Measurements from ENCODE around the gene PLAC8. TPM values are rescaled to one million over a fixed set of nuclear protein-coding genes. Genes with fewer than 3 reads are reported as not detected.
"Not testable (repeated sequence)": the region's sequence is repeated elsewhere in the genome, so short reads cannot be mapped to it uniquely, and the experiment has no call there.

Gene PLAC8
- polyA plus RNA-seq, 3 donors from 2014 or later = 1,450 to 1,724 (median 1,466) TPM

GRCh38 chr4:83110223-83110945 lies 4.1 kb downstream of the PLAC8 start:
- H3K27me3 Mint-ChIP-seq (ENCODE audit: low read depth in 3 of 3) = peaks cover 13 to 53% (median 49%) of the 10 kb centered on the region in 3 donors
- peaks cover 44 to 62% of the 10 kb centered on the region in 2 donors for H3K4me1 Mint-ChIP-seq
- peak overlapping the region; percentile 88 to 98 (median 98) for H3K27ac Mint-ChIP-seq
- H3K36me3 Mint-ChIP-seq = peaks cover 43 to 68% (median 46%) of the 10 kb centered on the region in 3 donors
- peak; percentile 87 to 88 (median 88) for DNase-seq
- no peaks in the 10 kb centered on the region for H3K9me3 Mint-ChIP-seq
- H3K4me3 Mint-ChIP-seq = peak overlapping the region; percentile 95 to 100 (median 98)

- peaks cover 51 to 75% (median 53%) of the 10 kb centered on the region in 3 donors for H3K36me3 Mint-ChIP-seq
Measured at GRCh38 chr4:83109480-83110222, 4.9 kb downstream of the PLAC8 start.

GRCh38 chr4:83108101-83108861 lies 6.2 kb downstream of the PLAC8 start:
- peaks cover 10 to 50% (median 46%) of the 10 kb centered on the region in 3 donors for H3K27me3 Mint-ChIP-seq (ENCODE audit: low read depth in 3 of 3)
- no peaks in the 10 kb centered on the region for H3K9me3 Mint-ChIP-seq
- H3K4me1 Mint-ChIP-seq = peaks cover 56 to 74% of the 10 kb centered on the region in 2 donors
- DNase-seq = peak; percentile 48 to 50 (median 50)
- peak overlapping the region; percentile 88 to 99 (median 98) for H3K27ac Mint-ChIP-seq
- peak overlapping the region; percentile 98 to 100 (median 100) for H3K4me3 Mint-ChIP-seq
- peaks cover 53 to 78% (median 58%) of the 10 kb centered on the region in 3 donors for H3K36me3 Mint-ChIP-seq

More at GRCh38 chr4:83109480-83110222, 4.9 kb downstream of the PLAC8 start:
- Mint-ChIP-seq H3K4me1 (peaks cover 44 to 62% of the 10 kb centered on the region in 2 donors), H3K27ac (peak overlapping the region; percentile 88 to 99 (median 98)), H3K4me3 (peak overlapping the region; percentile 98 to 100 (median 100)), H3K9me3 (no peaks in the 10 kb centered on the region), H3K27me3 (ENCODE audit: low read depth in 3 of 3) (peaks cover 13 to 57% (median 49%) of the 10 kb centered on the region in 3 donors)
- peak; percentile 62 to 70 (median 69) for DNase-seq

GRCh38 chr4:83107631-83108030 lies 6.9 kb downstream of the PLAC8 start:
- peak overlapping the region; percentile 88 to 93 (median 91) for H3K27ac Mint-ChIP-seq
- H3K36me3 Mint-ChIP-seq = peaks cover 52 to 76% (median 59%) of the 10 kb centered on the region in 3 donors
- peaks cover 9 to 48% (median 44%) of the 10 kb centered on the region in 3 donors for H3K27me3 Mint-ChIP-seq (ENCODE audit: low read depth in 3 of 3)
- DNase-seq = peak in 2 of 3 donors; percentile 45
- peaks cover 62 to 76% of the 10 kb centered on the region in 2 donors for H3K4me1 Mint-ChIP-seq
- H3K9me3 Mint-ChIP-seq = no peaks in the 10 kb centered on the region
- H3K4me3 Mint-ChIP-seq = peak overlapping the region; percentile 81 to 100 (median 100)

GRCh38 chr4:83104991-83105390 lies 9.5 kb downstream of the PLAC8 start:
- Mint-ChIP-seq H3K27ac (peak overlapping the region; percentile 79 to 96 (median 91)), H3K27me3 (ENCODE audit: low read depth in 3 of 3) (peaks cover 5 to 44% (median 33%) of the 10 kb centered on the region in 3 donors), H3K4me3 (peak overlapping the region; percentile 69 to 100 (median 76)), H3K36me3 (peaks cover 53 to 80% (median 64%) of the 10 kb centered on the region in 3 donors), H3K9me3 (no peaks in the 10 kb centered on the region), H3K4me1 (peaks cover 81 to 87% of the 10 kb centered on the region in 2 donors)
- DNase-seq = no peak

GRCh38 chr4:83096397-83096796 lies 18.1 kb downstream of the PLAC8 start:
- peak overlapping the region; percentile 77 to 92 (median 88) for H3K27ac Mint-ChIP-seq
- peak overlapping the region; percentile 60 to 71 (median 65) for H3K4me3 Mint-ChIP-seq
- H3K4me1 Mint-ChIP-seq = peaks cover 88 to 100% of the 10 kb centered on the region in 2 donors
- peaks cover 60 to 93% (median 70%) of the 10 kb centered on the region in 3 donors for H3K36me3 Mint-ChIP-seq
- no peaks in the 10 kb centered on the region for H3K9me3 Mint-ChIP-seq
- no peak for DNase-seq
- peaks cover 2 to 18% (median 2%) of the 10 kb centered on the region in 3 donors for H3K27me3 Mint-ChIP-seq (ENCODE audit: low read depth in 3 of 3)

- Mint-ChIP-seq H3K27me3 (ENCODE audit: low read depth in 3 of 3) (peaks cover 0 to 12% (median 2%) of the 10 kb centered on the region in 3 donors), H3K4me1 (peaks cover 80 to 99% of the 10 kb centered on the region in 2 donors), H3K36me3 (peaks cover 50 to 92% (median 74%) of the 10 kb centered on the region in 3 donors), H3K4me3 (peak overlapping the region; percentile 0 to 36 (median 15)), H3K9me3 (no peaks in the 10 kb centered on the region), H3K27ac (peak overlapping the region; percentile 79 to 88 (median 86))
- DNase-seq = no peak
Measured at GRCh38 chr4:83093060-83093640, 21.4 kb downstream of the PLAC8 start.

GRCh38 chr4:83089410-83090157 lies 24.9 kb downstream of the PLAC8 start:
- Mint-ChIP-seq H3K9me3 (no peaks in the 10 kb centered on the region), H3K27ac (peak overlapping the region; percentile 83 to 95 (median 90)), H3K4me1 (peaks cover 68 to 96% of the 10 kb centered on the region in 2 donors), H3K27me3 (ENCODE audit: low read depth in 3 of 3) (peaks cover 0 to 7% (median 2%) of the 10 kb centered on the region in 3 donors), H3K4me3 (no peak overlapping the region), H3K36me3 (peaks cover 32 to 82% (median 50%) of the 10 kb centered on the region in 3 donors)
- DNase-seq = no peak

- H3K4me3 Mint-ChIP-seq = peak overlapping the region in 2 of 5 donors; percentile 13 to 33
- peaks cover 20 to 42% (median 22%) of the 10 kb centered on the region in 3 donors for H3K36me3 Mint-ChIP-seq
- not testable (repeated sequence) for DNase-seq, H3K9me3 Mint-ChIP-seq
- peaks cover 1 to 14% (median 4%) of the 10 kb centered on the region in 3 donors for H3K27me3 Mint-ChIP-seq (ENCODE audit: low read depth in 3 of 3)
- H3K27ac Mint-ChIP-seq = peak overlapping the region; percentile 57 to 95 (median 84)
- H3K4me1 Mint-ChIP-seq = peaks cover 78 to 98% of the 10 kb centered on the region in 2 donors
Measured at GRCh38 chr4:83084956-83085355, 29.6 kb downstream of the PLAC8 start.

GRCh38 chr4:83083925-83084475 lies 30.5 kb downstream of the PLAC8 start:
- peak overlapping the region; percentile 62 to 81 (median 72) for H3K4me3 Mint-ChIP-seq
- H3K9me3 Mint-ChIP-seq = no peaks in the 10 kb centered on the region
- H3K4me1 Mint-ChIP-seq = peaks cover 75 to 94% of the 10 kb centered on the region in 2 donors
- peaks cover 13 to 33% (median 16%) of the 10 kb centered on the region in 3 donors for H3K36me3 Mint-ChIP-seq
- peaks cover 1 to 14% (median 4%) of the 10 kb centered on the region in 3 donors for H3K27me3 Mint-ChIP-seq (ENCODE audit: low read depth in 3 of 3)
- peak; percentile 71 to 79 (median 72) for DNase-seq
- H3K27ac Mint-ChIP-seq = peak overlapping the region; percentile 91 to 97 (median 96)

GRCh38 chr4:83082777-83083176 lies 31.8 kb downstream of the PLAC8 start:
- peak overlapping the region; percentile 91 to 97 (median 96) for H3K27ac Mint-ChIP-seq
- no peaks in the 10 kb centered on the region for H3K9me3 Mint-ChIP-seq
- DNase-seq = peak; percentile 59 to 64 (median 63)
- peaks cover 1 to 12% (median 2%) of the 10 kb centered on the region in 3 donors for H3K27me3 Mint-ChIP-seq (ENCODE audit: low read depth in 3 of 3)
- peaks cover 70 to 87% of the 10 kb centered on the region in 2 donors for H3K4me1 Mint-ChIP-seq
- H3K4me3 Mint-ChIP-seq = peak overlapping the region; percentile 42 to 81 (median 62)
- H3K36me3 Mint-ChIP-seq = peaks cover 5 to 21% (median 7%) of the 10 kb centered on the region in 3 donors

- Mint-ChIP-seq H3K4me1 (peaks cover 74 to 85% of the 10 kb centered on the region in 2 donors), H3K9me3 (no peaks in the 10 kb centered on the region), H3K4me3 (no peak overlapping the region), H3K27ac (peak overlapping the region in 5 of 6 donors; percentile 5 to 97 (median 89)), H3K27me3 (ENCODE audit: low read depth in 3 of 3) (peaks cover 1 to 12% (median 4%) of the 10 kb centered on the region in 3 donors), H3K36me3 (peaks cover 15 to 17% (median 16%) of the 10 kb centered on the region in 3 donors)
- DNase-seq = no peak
Measured at GRCh38 chr4:83080561-83080960, 34.0 kb downstream of the PLAC8 start.

Data from immature natural killer cell (primary cell).